Endothelial cell of umbilical vein (primary cell): ENCODE results near the gene MAGOHB. TPM values are rescaled to one million over a fixed set of nuclear protein-coding genes. Genes with fewer than 3 reads are reported as not detected.

Source experiments
- BruUV-seq: library from RNA; stranded (reverse); fragments of 400-500 nt; replicated peaks from 2 replicates; lab custom pipeline; 2021; lab: Mats Ljungman, UMichigan
- CTCF ChIA-PET: fragments of 300-600, 350-600 bp; sonication (Branson Sonifier 250); formaldehyde crosslinking; loops from one replicate; lab custom pipeline; 2021; ENCODE audit warnings: antibody characterized with exemption, inconsistent platforms; lab: Charles Lee
- POLR2A ChIA-PET: fragments of 300-600, 350-600 bp; sonication (Branson Sonifier 250); formaldehyde crosslinking; loops from one replicate; lab custom pipeline; 2021; ENCODE audit warnings: antibody characterized with exemption, inconsistent platforms; lab: Charles Lee
- DNase-seq: peaks from one replicate; pipeline ENCODE4 v3.0.0-alpha.2; 2011; ENCODE audit warnings: low read depth, low spot score
- FAIRE-seq: peaks from 2 replicates; lab custom pipeline; 2011; peaks lifted over from hg19 to GRCh38; lab: Jason Lieb, UNC
- H2AFZ ChIP-seq: 2 replicates; pipeline ENCODE4 v1.6.0; 2012; ENCODE audit warnings: low read depth, low read length, control low read depth, inconsistent platforms
- H3K27ac ChIP-seq: 2 replicates; pipeline ENCODE4 v1.5.1; 2011; ENCODE audit warnings: low read depth, mild to moderate bottlenecking, control low read depth, low read length, moderate library complexity; ENCODE audit not compliant: insufficient read depth
- H3K27me3 ChIP-seq, 2 experiments: 2 replicates each; pipeline versions ENCODE4 v1.6.0 to v1.6.1; 2011; ENCODE audit warnings: low read length in 2 of 2, mixed read lengths in 1 of 2; ENCODE audit not compliant: control insufficient read depth in 2 of 2, insufficient read depth in 2 of 2
- H3K36me3 ChIP-seq, 2 experiments: 2 replicates in 1 of 2; 3 replicates in 1 of 2; pipeline ENCODE4 v1.5.1; 2011; ENCODE audit warnings: low read length in 2 of 2, mild to moderate bottlenecking in 1 of 2, moderate library complexity in 1 of 2; ENCODE audit not compliant: control insufficient read depth in 2 of 2, insufficient read depth in 2 of 2; ENCODE audit errors: extremely low read depth in 1 of 2
- H3K4me1 ChIP-seq: 3 replicates; pipeline ENCODE4 v1.5.1; 2011; ENCODE audit warnings: mild to moderate bottlenecking, low read length; ENCODE audit not compliant: control insufficient read depth, insufficient read depth; ENCODE audit errors: extremely low read depth
- H3K4me2 ChIP-seq: 2 replicates; pipeline ENCODE4 v1.6.1; 2011; ENCODE audit warnings: low read length, control low read depth, mixed read lengths; ENCODE audit not compliant: insufficient read depth
- H3K4me3 ChIP-seq, 3 experiments: fragments of 200-600 bp in 1 of 3; sonication (generic), shearing (Covaris generic) in 1 of 3; replicated peaks in 1 of 3; 2 replicates each; pipeline ENCODE4 v1.5.1; 2011 to 2016; ENCODE audit warnings: control low read depth in 3 of 3, low read length in 3 of 3, mild to moderate bottlenecking in 2 of 3, inconsistent platforms in 1 of 3, low read depth in 1 of 3, moderate library complexity in 1 of 3; ENCODE audit not compliant: insufficient read depth in 1 of 3
- H3K79me2 ChIP-seq: 2 replicates; pipeline ENCODE4 v1.6.0; 2012; ENCODE audit warnings: low read length, inconsistent platforms; ENCODE audit not compliant: control insufficient read depth, insufficient read depth
- H3K9ac ChIP-seq: replicated peaks from 2 replicates; pipeline ENCODE3; 2011; ENCODE audit warnings: low read length, control low read depth; ENCODE audit not compliant: insufficient read depth; ENCODE audit errors: extremely low read depth
- H3K9me1 ChIP-seq: replicated peaks from 3 replicates; pipeline ENCODE4 v1.6.0; 2011; ENCODE audit warnings: mild to moderate bottlenecking, low read length; ENCODE audit not compliant: control insufficient read depth, insufficient read depth; ENCODE audit errors: extremely low read depth
- H3K9me3 ChIP-seq: replicated peaks from 2 replicates; pipeline ENCODE4 v1.5.1; 2012; ENCODE audit warnings: low read length, inconsistent platforms; ENCODE audit not compliant: control insufficient read depth, insufficient read depth
- H4K20me1 ChIP-seq: replicated peaks from 2 replicates; pipeline ENCODE3; 2011; ENCODE audit warnings: mild to moderate bottlenecking, low read length; ENCODE audit not compliant: control insufficient read depth, insufficient read depth; ENCODE audit errors: extremely low read depth
- CTCF ChIP-seq, 2 donors: IDR thresholded peaks; 1 replicate in 1 of 2; 2 replicates in 1 of 2; pipeline ENCODE4 v1.5.1; 2011; ENCODE audit warnings: low read length in 2 of 2, mild to moderate bottlenecking in 2 of 2, moderate library complexity in 2 of 2, control low read depth in 1 of 2, inconsistent platforms in 1 of 2, low read depth in 1 of 2; ENCODE audit not compliant: insufficient read depth in 1 of 2; ENCODE audit errors: extremely low read depth in 1 of 2
- EZH2 ChIP-seq: IDR thresholded peaks from 2 replicates; pipeline ENCODE4 v1.6.1; 2012; ENCODE audit warnings: borderline replicate concordance, low read depth, mild to moderate bottlenecking, moderate library complexity, low read length, inconsistent platforms; ENCODE audit not compliant: severe bottlenecking
- FOS ChIP-seq: IDR thresholded peaks from 2 replicates; pipeline ENCODE4 v1.6.1; 2011; ENCODE audit warnings: mild to moderate bottlenecking, low read length, moderate library complexity, borderline replicate concordance; ENCODE audit not compliant: insufficient read depth
- JUN ChIP-seq: IDR thresholded peaks from 2 replicates; pipeline ENCODE4 v1.6.1; 2011; ENCODE audit warnings: borderline replicate concordance, low read depth; ENCODE audit not compliant: insufficient read length, insufficient read depth
- MYC ChIP-seq: IDR thresholded peaks from one replicate; pipeline ENCODE4 v1.6.1; 2011; ENCODE audit warnings: mild to moderate bottlenecking, low read depth, low read length
- POLR2A ChIP-seq: IDR thresholded peaks from 2 replicates; pipeline ENCODE4 v1.6.1; 2012; ENCODE audit warnings: low read depth, mild to moderate bottlenecking, control low read depth, low read length
- POLR2AphosphoS5 ChIP-seq: IDR thresholded peaks from 2 replicates; pipeline ENCODE4 v1.6.1; 2012; ENCODE audit warnings: low read depth, mild to moderate bottlenecking, control low read depth, low read length, moderate library complexity; ENCODE audit not compliant: insufficient read depth
- dilution Hi-C: fragments of 300-500 bp; cut with MboI; formaldehyde crosslinking; loops from one replicate; pipeline ENCODE4 v1.15.0; 2019; ENCODE audit warnings: low sequenced_read_pairs; ENCODE audit not compliant: extremely low pct_ligation_motif_present
- intact Hi-C: fragments of 100-400 bp; cut with micrococcal nuclease; formaldehyde crosslinking; loops from one replicate; pipeline ENCODE4 v1.10.0; 2022
- polyA plus RNA-seq, 4 experiments: library from polyadenylated mRNA; depleted of rRNA in 3 of 4; stranded (reverse) in 3 of 4; unstranded in 1 of 4; fragments of >200 nt; gene quantifications; 2 replicates each; pipeline versions ENCODE4 v1.2.1 to v1.2.3, GENCODE V29; 2011 to 2012; ENCODE audit warnings: missing spikeins in 1 of 4
- total RNA-seq: library from RNA; stranded (reverse); gene quantifications from 2 replicates; pipeline ENCODE4 v1.2.3, GENCODE V29; 2021
- TF ChIP-seq, protein P1 (sequence below): IDR thresholded peaks from 2 replicates; pipeline ENCODE4 v1.6.1; 2011; ENCODE audit not compliant: insufficient read depth, insufficient read length

MAGOHB gene
- total and polyA plus RNA-seq, 2 donors (not counting 3 experiments of a cell fraction or from before 2014, with no cell fraction given) = 8.9 to 48.3 TPM

- no peaks in the 10 kb centered on the region for H4K20me1 ChIP-seq
- H3K4me3 ChIP-seq = no peak overlapping the region
- DNase-seq (no peak), FAIRE-seq (no peak)
- peaks cover 24% of the 10 kb centered on the region for H3K79me2 ChIP-seq
- intact Hi-C loops = no loop called here
- POLR2A ChIA-PET = no interaction called here
- no peak overlapping the region for H2AFZ ChIP-seq
- dilution Hi-C loops = no loop called here
- no peaks in the 10 kb centered on the region for H3K9me3 ChIP-seq
- no TSS peak for BruUV-seq
- no peak overlapping the region for H3K27ac ChIP-seq
- peaks cover 12% of the 10 kb centered on the region for H3K4me1 ChIP-seq
- peaks cover 6 to 21% of the 10 kb centered on the region in 2 experiments for H3K36me3 ChIP-seq
- H3K9ac ChIP-seq = no peak overlapping the region
- no peak overlapping the region for H3K4me2 ChIP-seq
- no peaks in the 10 kb centered on the region for H3K9me1 ChIP-seq
- no peaks in the 10 kb centered on the region for H3K27me3 ChIP-seq
- CTCF ChIA-PET = interaction anchor here (2.9 kb wide), 1 partner anchor 22 kb away, joined by 8 read pairs; the partner anchor contains the start of gene MAGOHB
- TF ChIP-seq EZH2 (no peak), JUN (no peak), POLR2A (no peak)
Measured at GRCh38 chr12:10635306-10635705, 21.9 kb upstream of the MAGOHB start.

DNA sequence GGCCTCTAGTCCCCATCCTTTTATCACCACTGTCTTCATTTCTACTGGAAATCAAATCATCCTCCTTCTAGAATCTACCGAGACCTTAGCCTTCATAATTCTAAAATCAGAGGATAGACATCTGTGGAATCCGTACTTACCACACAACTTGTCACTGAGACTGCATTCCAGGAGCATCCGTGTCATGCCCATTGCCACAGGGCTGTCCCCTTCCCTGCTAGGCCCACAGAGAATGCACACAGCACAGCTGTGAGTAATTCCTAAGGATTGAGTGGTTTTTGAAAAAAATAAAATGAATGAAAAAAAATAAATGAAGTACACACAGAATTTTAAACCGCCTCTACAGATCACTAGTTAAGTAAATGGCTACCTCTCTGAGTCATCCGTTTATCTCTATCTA is 21.0 kb upstream of the MAGOHB start:
- Histone ChIP-seq H3K9me3 (no peaks in the 10 kb centered on the region), H3K79me2 (peaks cover 16% of the 10 kb centered on the region), H3K4me2 (no peak overlapping the region), H3K9me1 (no peaks in the 10 kb centered on the region), H2AFZ (no peak overlapping the region), H3K27ac (no peak overlapping the region), H3K4me3 (no peak overlapping the region), H3K27me3 (no peaks in the 10 kb centered on the region), H4K20me1 (no peaks in the 10 kb centered on the region), H3K4me1 (peaks cover 3% of the 10 kb centered on the region), H3K36me3 (peaks cover 6 to 23% of the 10 kb centered on the region in 2 experiments), H3K9ac (no peak overlapping the region)
- TF ChIP-seq JUN (no peak), POLR2A (no peak), POLR2AphosphoS5 (no peak), EZH2 (no peak), CTCF (IDR thresholded peaks at IDR 0.05; ENCODE audit: extremely low read depth in 1 of 2, insufficient read depth in 1 of 2, low read depth in 1 of 2, low read length in 2 of 2) (no peak), MYC (no peak), FOS (no peak)
- TF ChIP-seq, protein P1, sequence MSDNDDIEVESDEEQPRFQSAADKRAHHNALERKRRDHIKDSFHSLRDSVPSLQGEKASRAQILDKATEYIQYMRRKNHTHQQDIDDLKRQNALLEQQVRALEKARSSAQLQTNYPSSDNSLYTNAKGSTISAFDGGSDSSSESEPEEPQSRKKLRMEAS = no peak
- intact Hi-C loops (no loop called here), dilution Hi-C loops (no loop called here)
- CTCF ChIA-PET = no interaction called here
- DNase-seq (no peak), FAIRE-seq (no peak)
- POLR2A ChIA-PET = no interaction called here
- no TSS peak for BruUV-seq
